Activated B cell treated with CpG ODN at 0.5 μM for 24 hours (primary cell): ENCODE data around the gene AXIN1. TPM values are rescaled to one million over a fixed set of nuclear protein-coding genes. Genes with fewer than 3 reads are reported as not detected.

ENCODE experiments used
- ATAC-seq: fragments of 200-7000 bp; cut with Tn5 transposase; one replicate; pipeline ENCODE4 v1.10.0; 2021; ENCODE audit warnings: low read depth, mild to moderate bottlenecking, moderate library complexity
- CTCF ChIA-PET: fragments of 350-600 bp; sonication (Branson Sonifier 250); formaldehyde crosslinking; loops from one replicate; lab custom pipeline; 2021; ENCODE audit warnings: antibody characterized with exemption; lab: Charles Lee
- POLR2A ChIA-PET: fragments of 350-600 bp; sonication (Branson Sonifier 250); formaldehyde crosslinking; loops from one replicate; lab custom pipeline; 2021; ENCODE audit warnings: antibody characterized with exemption; lab: Charles Lee
- DNase-seq: peaks from one replicate; pipeline ENCODE4 v3.0.0; 2022
- H3K27ac Mint-ChIP-seq: one replicate; pipeline ENCODE4 v1.8.0; 2020; ENCODE audit warnings: mixed read lengths
- H3K27me3 Mint-ChIP-seq: one replicate; pipeline ENCODE4 v1.8.0; 2021; ENCODE audit warnings: mixed read lengths
- H3K36me3 Mint-ChIP-seq: one replicate; pipeline ENCODE4 v1.8.0; 2021; ENCODE audit warnings: low read depth, mixed read lengths
- H3K4me1 Mint-ChIP-seq: one replicate; pipeline ENCODE4 v1.8.0; 2021; ENCODE audit warnings: mixed read lengths
- H3K4me3 Mint-ChIP-seq: one replicate; pipeline ENCODE4 v1.8.0; 2020; ENCODE audit warnings: mild to moderate bottlenecking, mixed read lengths
- H3K9me3 Mint-ChIP-seq: one replicate; pipeline ENCODE4 v1.8.0; 2020; ENCODE audit warnings: mixed read lengths
- CTCF ChIP-seq: fragments of 200-600 bp; IDR thresholded peaks from one replicate; pipeline ENCODE4 v1.8.0; 2022; ENCODE audit warnings: antibody characterized with exemption, mild to moderate bottlenecking
- intact Hi-C: fragments of 100-400 bp; cut with micrococcal nuclease; formaldehyde crosslinking; loops from one replicate; pipeline ENCODE4 v1.15.1; 2024
- total RNA-seq: library from RNA; stranded (reverse); gene quantifications from 2 replicates; pipeline ENCODE4 v1.2.3, GENCODE V29; 2022

The AXIN1 gene
- total RNA-seq, 1 donor from 2014 or later: 30.6 TPM

- ChIA-PET POLR2A (interaction anchor here (0.6 to 2.3 kb wide), 17 partner anchors 11 to 1784 kb away, joined by 3 to 61 read pairs (median 3); partner anchors contain the start of genes AXIN1, DECR2, FAM234A and PGAP6), CTCF (interaction anchor here (0.7 to 1.3 kb wide), 5 partner anchors 9 to 264 kb away, joined by 3 to 4 read pairs (median 3); partner anchors contain the start of gene DECR2)
- Mint-ChIP-seq H3K4me1 (peaks cover 13% of the 10 kb centered on the region), H3K9me3 (no peaks in the 10 kb centered on the region), H3K27me3 (no peaks in the 10 kb centered on the region), H3K27ac (peak overlapping the region; percentile 91), H3K36me3 (peaks cover 45% of the 10 kb centered on the region), H3K4me3 (peak overlapping the region; percentile 93)
- DNase-seq (no peak), ATAC-seq (peak; percentile 15)
- TF ChIP-seq CTCF: no peak
- intact Hi-C loops: loop anchor here (1.0 kb wide), 3 partner anchors 10 to 30 kb away; partner anchors contain the start of genes DECR2 and PGAP6
Measured at GRCh38 chr16:370979-371514, 18.5 kb upstream of the AXIN1 start.

GRCh38 chr16:370443-370842 is 17.9 kb upstream of the AXIN1 start, which contains the start of gene MRPL28:
Gene MRPL28 (minus strand): TSS chr16:370538. CDS start chr16:370218, 320 bp downstream.
- Mint-ChIP-seq H3K4me3 (peak within 1 kb of the TSS; percentile 93), H3K9me3 (no peaks in the 10 kb centered on the region), H3K27me3 (no peaks in the 10 kb centered on the region), H3K27ac (peak within 1 kb of the TSS; percentile 91), H3K36me3 (peaks cover 45% of the 10 kb centered on the region), H3K4me1 (peaks cover 13% of the 10 kb centered on the region)
- ATAC-seq (peak; percentile 99), DNase-seq (peak; percentile 88)
- intact Hi-C loops: loop anchor here (1.0 kb wide), 3 partner anchors 11 to 31 kb away; partner anchors contain the start of genes DECR2 and PGAP6
- ChIA-PET CTCF (interaction anchor here (0.8 to 1.3 kb wide), 4 partner anchors 8 to 263 kb away, joined by 3 to 4 read pairs (median 3); partner anchors contain the start of gene DECR2), POLR2A (interaction anchor here (0.6 to 2.3 kb wide), 16 partner anchors 12 to 1784 kb away, joined by 3 to 61 read pairs (median 3); partner anchors contain the start of genes AXIN1, DECR2, FAM234A and PGAP6)
- no peak for TF ChIP-seq CTCF

- peak overlapping the region; percentile 48 for H3K4me3 Mint-ChIP-seq
- H3K4me1 Mint-ChIP-seq: peaks cover 13% of the 10 kb centered on the region
- ATAC-seq: no peak
- no peak overlapping the region for H3K27ac Mint-ChIP-seq
- ChIA-PET POLR2A (interaction anchor here (0.6 to 2.3 kb wide), 12 partner anchors 12 to 1785 kb away, joined by 3 to 61 read pairs (median 3); partner anchors contain the start of genes AXIN1, DECR2, FAM234A and PGAP6), CTCF (interaction anchor here (0.8 to 1.2 kb wide), 3 partner anchors 8 to 263 kb away, joined by 3 to 4 read pairs (median 3); no protein-coding TSS in a partner anchor)
- no peaks in the 10 kb centered on the region for H3K27me3 Mint-ChIP-seq
- no peak for TF ChIP-seq CTCF
- DNase-seq: no peak
- peaks cover 45% of the 10 kb centered on the region for H3K36me3 Mint-ChIP-seq
- no peaks in the 10 kb centered on the region for H3K9me3 Mint-ChIP-seq
- intact Hi-C loops: loop anchor here (1.0 kb wide), 3 partner anchors 11 to 31 kb away; partner anchors contain the start of genes DECR2 and PGAP6
Measured at GRCh38 chr16:369866-370436, 17.4 kb upstream of the AXIN1 start.

GRCh38 chr16:369275-369865 is 16.8 kb upstream of the AXIN1 start:
- Mint-ChIP-seq H3K36me3 (peaks cover 42% of the 10 kb centered on the region), H3K27me3 (no peaks in the 10 kb centered on the region), H3K4me3 (peak overlapping the region; percentile 48), H3K27ac (no peak overlapping the region), H3K4me1 (peaks cover 13% of the 10 kb centered on the region), H3K9me3 (no peaks in the 10 kb centered on the region)
- DNase-seq: no peak
- no peak for ATAC-seq
- intact Hi-C loops: no loop called here
- ChIA-PET POLR2A (interaction anchor here (0.6 to 0.9 kb wide), 3 partner anchors 13 to 17 kb away, joined by 3 to 8 read pairs (median 3); partner anchors contain the start of gene AXIN1), CTCF (no interaction called here)
- no peak for TF ChIP-seq CTCF
